Erythroblast (primary cell): ENCODE data around the gene ZNF662.

Experiments
- DNase-seq, 2 experiments: peaks; one replicate each; lab custom pipeline; 2025; lab: John Stamatoyannopoulos, UW
- GATA1 ChIP-seq: IDR thresholded peaks from 2 replicates; pipeline ENCODE4 v1.6.1; 2011; ENCODE audit warnings: low read depth, mild to moderate bottlenecking, control low read depth, low read length, moderate library complexity
- POLR2A ChIP-seq: IDR thresholded peaks from 2 replicates; pipeline ENCODE4 v1.6.1; 2011; ENCODE audit warnings: mild to moderate bottlenecking, low read length

The ZNF662 gene

DNA sequence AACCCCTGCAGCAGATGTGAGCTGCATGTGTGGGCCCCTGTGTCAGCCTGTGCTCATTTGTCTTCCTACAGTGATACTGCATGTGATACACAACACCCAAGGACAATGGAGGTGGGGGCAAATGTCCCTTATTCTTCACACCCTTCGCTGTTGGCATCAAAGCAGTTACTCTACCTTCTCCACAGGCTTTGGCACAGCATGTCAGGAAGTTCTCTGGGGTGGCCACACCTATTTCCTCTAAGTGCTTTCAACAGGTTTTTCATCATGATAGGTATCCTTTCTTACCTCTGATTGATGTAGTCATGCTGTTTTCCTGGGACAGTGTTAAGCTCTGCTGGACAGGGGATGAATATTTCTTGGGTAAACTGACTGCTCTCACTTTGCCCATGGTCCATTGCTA lies 29.5 kb downstream of the ZNF662 start:
- TF ChIP-seq GATA1 (no peak), POLR2A (no peak)
- DNase-seq, result no peak

DNA sequence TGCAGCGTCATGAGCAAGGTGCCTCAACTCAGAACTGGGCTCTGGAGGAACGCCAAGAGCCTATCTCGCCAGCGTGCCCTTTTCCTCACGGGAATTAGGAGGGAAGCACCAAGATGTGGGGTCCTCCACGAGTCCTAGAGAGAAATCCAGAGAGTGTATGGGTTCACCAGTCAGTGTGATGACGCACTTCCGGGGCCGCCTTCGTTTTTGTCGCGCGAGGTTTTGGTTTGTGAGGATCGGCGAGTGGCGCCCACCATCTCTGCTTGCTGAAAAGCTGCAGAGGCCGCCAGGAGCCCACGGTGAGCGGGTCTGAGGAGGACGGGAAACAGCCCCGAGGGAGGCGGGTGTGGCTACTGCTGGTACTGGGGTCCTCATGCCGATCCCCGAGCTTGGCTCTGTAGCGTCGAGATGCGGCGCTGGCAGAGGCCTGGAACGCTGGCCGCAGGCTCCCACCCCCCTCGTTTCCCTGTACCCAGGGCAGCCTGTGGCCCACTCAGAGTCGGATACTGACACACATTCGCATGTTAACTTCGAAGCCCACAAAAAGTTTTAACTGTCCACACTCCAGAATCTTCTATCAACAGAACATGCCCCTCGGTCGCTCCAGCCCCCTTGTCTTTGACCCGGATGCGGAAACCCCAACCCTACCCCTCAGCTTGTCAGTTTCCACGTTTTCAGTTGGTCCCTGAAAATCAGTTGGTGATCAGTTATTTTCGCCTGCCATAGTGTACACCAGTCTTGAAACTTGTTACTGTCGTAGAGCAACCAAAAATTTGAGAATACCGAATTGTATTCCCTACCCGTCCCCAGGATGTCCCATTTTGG lies 30.4 kb downstream of the ZNF662 start:
- TF ChIP-seq POLR2A (no peak), GATA1 (no peak)

DNA sequence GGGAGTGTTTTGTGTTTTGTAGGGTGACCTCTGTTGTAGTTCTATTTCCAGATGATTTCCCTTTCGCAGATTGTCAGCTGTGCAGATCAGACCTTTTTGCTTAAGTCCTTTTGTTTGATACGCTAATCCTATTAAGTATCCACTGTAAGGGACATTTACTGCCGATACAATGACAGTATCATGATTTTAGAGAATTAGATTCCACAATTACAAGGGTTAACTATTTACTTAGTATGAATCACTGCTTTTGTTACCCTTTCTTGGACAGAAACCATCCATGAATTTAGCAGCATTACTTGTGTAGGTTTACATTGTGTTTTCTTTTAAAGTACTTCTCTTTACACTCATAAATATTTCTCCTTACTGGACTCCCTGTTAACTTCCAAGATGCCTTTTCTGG lies 31.4 kb downstream of the ZNF662 start:
- no peak for DNase-seq

More for the DNA sequence above, 30.4 kb downstream of the ZNF662 start:
- no peak for DNase-seq

DNA sequence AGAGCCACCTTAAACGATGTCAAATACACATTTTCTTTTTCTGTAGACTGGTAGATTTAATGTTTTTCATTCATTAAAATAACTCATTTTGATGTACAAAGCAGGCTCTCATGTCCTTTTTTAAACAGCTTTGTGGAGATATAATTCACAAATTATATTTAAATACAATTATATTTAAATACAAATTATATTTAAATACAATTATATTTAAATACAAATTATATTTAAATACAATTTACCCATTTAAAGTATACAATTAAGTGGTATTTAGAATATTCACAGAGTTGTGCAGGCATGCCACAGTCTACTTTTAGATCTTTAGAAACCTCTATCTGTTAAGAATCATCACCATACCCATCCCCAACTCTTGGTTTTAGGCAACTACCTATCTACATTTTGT lies 36.8 kb downstream of the ZNF662 start:
- no peak for TF ChIP-seq GATA1
- TF ChIP-seq POLR2A, result no peak
- DNase-seq, result no peak

More for the DNA sequence above, 31.4 kb downstream of the ZNF662 start:
- no peak for TF ChIP-seq POLR2A
- TF ChIP-seq GATA1, result no peak

DNA sequence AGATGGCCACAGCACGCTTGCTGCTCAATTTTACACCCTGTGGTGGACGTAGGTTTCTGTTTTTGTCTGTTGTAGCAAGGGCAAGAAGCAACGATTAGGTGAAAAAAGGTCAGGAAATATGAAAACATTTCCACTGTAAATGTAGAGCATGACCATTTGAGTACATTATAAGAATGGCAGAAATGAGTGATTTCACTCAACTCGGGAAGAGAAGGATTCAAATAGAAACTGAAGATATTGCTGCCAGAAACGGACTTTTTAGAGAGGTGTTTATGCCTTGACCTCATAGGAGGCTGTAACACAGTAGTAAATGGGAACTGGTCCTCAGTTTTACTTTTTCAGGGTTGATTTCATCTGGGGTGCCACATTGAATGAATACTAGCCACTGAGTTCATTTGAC lies 40.1 kb downstream of the ZNF662 start:
- no peak for DNase-seq
- no peak for TF ChIP-seq GATA1
- TF ChIP-seq POLR2A, result no peak

DNA sequence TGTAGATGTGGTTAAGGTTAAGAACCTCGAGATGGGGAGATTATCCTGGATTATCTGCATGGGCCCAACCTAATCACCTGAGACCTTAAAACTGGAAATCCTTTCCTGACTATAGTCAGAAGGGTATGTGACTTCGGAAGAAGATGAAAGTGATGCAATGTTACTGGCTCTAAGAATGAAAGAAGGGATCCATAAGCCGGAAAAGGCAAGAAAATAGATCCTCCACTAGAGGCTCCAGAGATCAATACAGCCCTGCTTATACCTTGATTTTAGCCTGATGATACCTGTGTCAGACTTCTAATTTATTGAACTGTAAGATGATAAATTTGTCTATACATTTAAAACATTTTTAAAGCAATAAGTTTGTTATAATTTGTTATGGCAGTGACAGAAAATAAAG lies 51.6 kb downstream of the ZNF662 start:
- no peak for TF ChIP-seq GATA1
- no peak for TF ChIP-seq POLR2A
- DNase-seq, result no peak

DNA sequence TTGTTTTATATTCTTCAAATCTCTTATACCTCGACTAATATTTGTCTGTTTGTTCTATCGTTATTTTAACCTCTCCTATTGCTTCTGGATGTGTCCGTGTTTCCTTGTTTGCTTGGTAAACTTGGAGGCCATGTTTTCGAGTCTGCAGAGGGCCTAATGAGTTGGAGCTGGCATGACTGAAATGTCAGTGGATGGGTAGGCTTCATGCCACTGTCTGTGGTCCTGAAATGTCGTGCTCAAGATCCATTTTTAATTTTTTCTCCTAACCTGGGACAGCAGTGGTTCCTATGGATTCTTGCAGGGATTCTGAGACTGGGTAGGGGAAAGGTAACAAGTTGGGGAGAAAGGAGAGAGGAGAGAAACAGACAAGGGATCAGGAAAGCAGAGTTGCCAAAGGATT lies 54.3 kb downstream of the ZNF662 start:
- DNase-seq, result no peak
- no peak for TF ChIP-seq GATA1
- no peak for TF ChIP-seq POLR2A

DNA sequence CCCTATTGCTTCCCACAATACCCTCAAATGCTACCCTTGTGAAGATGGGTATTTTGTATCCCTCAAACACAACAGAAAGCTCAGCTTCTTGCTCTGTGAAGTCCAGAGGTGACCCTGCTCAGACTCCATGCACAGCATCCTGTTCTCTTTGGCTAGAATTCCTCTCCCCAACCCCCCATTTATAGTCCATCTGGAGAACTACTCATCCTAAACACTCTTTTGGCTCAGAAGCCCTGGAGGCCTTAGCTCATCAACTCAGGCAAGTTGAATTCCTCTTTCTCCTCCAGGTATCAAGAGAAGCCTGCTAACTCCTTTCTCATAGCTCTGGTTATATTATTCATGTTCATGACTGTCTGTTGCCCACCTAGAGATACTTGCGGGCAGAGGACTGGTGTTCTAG lies 54.8 kb downstream of the ZNF662 start:
- DNase-seq, result no peak

DNA sequence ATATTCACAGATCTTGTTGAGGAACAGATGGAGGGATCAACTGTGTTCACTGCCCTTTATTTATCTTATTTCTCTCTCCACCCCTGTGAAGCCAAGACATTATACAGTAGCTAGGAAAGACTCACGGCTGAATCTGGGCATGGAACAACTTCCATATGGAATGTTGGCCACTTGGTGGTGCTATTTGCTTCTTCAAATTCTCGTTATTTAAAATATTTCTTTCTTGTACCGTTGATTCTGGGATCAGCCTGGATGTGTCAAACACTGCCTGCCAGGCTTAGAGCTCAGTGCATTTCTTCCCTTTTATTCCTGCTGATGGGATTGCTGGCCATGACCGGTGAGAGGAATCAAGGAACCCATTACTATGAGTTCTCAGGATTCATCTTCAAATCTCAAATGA lies 55.7 kb downstream of the ZNF662 start:
- DNase-seq, result peak; percentile 39 to 52
- TF ChIP-seq POLR2A, result no peak
- TF ChIP-seq GATA1, result no peak

More for the DNA sequence above, 54.8 kb downstream of the ZNF662 start:
- TF ChIP-seq GATA1 (no peak), POLR2A (no peak)

DNA sequence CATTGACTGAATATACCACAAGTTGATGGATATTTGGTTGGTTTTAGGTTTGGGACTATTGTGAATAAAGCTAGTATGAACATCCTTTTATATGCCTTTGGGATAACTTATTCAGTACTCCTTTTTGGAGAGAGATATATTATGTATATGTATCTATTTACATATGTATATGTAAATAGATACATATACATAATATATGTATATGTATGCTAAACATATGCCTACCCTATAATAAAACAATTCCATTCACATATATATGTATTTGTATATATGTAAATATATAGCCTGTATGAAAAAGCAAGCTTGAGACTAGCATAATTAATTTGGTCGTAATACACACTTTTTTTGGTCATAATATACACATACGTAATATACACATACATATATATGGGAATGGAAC lies 57.3 kb downstream of the ZNF662 start:
- TF ChIP-seq GATA1 (no peak), POLR2A (no peak)

DNA sequence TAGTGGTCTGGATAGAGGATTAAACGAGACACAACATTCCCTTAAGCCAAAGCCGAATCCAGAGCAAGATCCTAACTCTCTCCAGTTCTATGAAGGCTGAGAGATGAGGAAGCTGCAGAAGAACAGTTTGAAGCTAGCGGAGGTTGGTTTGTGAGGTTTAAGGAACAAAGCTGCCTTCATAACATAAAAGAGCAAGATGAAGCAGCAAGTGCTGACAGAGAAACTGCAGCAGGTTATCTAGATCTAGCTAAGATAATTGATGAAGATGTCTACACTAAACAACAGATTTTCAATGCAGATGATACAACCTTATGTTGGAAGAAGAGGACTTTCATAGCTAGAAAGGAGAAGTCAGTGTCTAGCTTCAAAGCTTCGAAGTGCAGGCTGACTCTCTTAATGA lies 58.3 kb downstream of the ZNF662 start:
- TF ChIP-seq POLR2A (no peak), GATA1 (no peak)
- DNase-seq, result no peak

More for the DNA sequence above, 57.3 kb downstream of the ZNF662 start:
- DNase-seq, result no peak
